HG02885 (cell line): ENCODE results near the gene FOXN3.
"Not testable (repeated sequence)": the region's sequence is repeated elsewhere in the genome, so short reads cannot be mapped to it uniquely, and the experiment has no call there.

Source experiments
- ATAC-seq: cut with Tn5 transposase; IDR thresholded peaks from one replicate; pipeline ENCODE4 v1.9.1; 2021; ENCODE audit warnings: mild to moderate bottlenecking; ENCODE audit not compliant: unreplicated experiment, poor library complexity

Gene FOXN3

DNA sequence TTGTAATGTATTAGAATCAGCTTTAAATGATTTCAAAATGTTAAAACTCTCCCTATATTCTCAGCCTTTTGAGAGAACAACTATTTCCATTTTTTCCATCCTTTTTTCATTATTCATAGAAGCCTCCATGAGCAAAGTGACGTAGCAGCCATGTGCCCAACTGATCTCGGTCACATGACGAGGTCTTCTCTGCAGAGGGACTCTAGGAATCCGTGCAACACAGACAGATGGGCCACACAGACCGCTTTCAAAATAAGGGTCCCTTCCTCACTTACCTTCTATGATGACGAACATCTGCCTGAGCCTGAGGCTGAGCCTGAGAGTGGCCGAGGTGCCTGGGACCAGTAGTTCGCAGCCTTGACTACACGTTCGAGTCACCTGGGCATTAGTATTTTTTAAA is 293.8 kb downstream of the FOXN3 start:
- no peak for ATAC-seq

- ATAC-seq, result no peak
These were observed 294.9 kb downstream of the FOXN3 start for GRCh38 chr14:89121968-89122620.

- no peak for ATAC-seq
These were observed 300.0 kb downstream of the FOXN3 start for GRCh38 chr14:89117012-89117411.

DNA sequence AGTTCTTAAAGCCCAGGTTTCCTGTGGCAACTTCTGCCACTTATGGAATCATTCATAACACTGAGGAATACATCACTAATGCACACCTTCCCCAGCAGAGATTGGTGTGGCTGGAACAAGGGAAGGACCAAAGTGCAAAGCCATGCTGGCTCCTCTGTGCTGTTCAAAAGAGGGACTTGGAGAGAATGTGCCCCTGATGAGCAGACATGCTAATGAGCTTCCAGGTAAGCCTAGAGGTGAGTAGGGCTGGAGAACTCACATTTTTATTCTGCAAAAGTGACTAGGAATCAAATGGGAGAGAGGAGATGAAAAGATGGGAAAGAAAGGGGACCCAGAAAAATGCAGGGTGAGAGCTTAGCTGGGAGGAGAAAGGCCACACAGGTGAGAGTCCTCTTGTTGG is 302.9 kb downstream of the FOXN3 start:
- no peak for ATAC-seq

DNA sequence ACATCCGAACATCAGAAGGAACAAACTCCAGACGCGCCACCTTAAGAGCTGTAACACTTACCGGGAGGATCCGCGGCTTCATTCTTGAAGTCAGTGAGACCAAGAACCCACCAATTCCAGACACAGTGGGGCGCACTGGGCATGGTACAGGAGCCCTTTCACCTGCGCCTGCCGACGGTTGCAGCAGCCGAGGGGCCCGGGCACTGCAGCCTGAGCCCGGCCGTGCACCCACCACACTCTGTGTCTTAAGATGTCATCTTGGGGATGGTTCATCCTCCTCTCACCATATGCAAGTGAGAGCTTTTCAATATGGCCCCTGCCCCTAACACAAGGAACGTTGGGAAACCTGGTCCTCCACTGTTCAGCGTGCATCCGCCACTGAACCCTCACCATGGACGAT is 304.3 kb downstream of the FOXN3 start:
- no peak for ATAC-seq

DNA sequence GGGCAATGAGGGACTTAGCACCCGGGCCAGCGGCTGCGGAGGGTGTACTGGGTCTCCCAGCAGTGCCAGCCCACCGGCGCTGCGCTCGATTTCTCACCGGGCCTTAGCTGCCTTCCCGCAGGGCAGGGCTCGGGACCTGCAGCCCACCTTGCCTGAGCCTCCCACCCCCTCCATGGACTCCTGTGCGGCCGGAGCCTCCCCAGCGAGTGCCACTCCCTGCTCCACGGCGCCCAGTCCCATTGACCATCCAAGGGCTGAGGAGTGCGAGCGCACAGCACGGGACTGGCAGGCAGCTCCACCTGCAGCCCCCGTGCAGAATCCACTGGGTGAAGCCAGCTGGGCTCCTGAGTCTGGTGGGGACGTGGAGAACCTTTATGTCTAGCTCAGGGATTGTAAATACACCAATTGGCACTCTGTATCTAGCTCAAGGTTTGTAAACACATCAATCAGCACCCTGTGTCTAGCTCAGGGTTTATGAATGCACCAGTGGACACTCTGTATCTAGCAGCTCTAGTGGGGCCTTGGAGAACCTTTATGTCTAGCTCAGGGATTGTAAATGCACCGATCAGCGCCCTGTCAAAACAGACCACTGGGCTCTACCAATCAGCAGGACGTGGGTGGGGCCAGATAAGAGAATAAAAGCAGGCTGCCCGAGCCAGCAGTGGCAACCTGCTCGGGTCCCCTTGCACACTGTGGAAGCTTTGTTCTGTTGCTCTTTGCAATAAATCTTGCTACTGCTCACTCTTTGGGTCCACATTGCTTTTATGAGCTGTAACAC is 305.1 kb downstream of the FOXN3 start:
- ATAC-seq, result not testable (repeated sequence)

- ATAC-seq, result not testable (repeated sequence)
These were observed 305.8 kb downstream of the FOXN3 start for GRCh38 chr14:89111232-89111631.

- no peak for ATAC-seq
These were observed 306.9 kb downstream of the FOXN3 start for GRCh38 chr14:89110110-89110509.

GRCh38 chr14:89108608-89109007 is 308.4 kb downstream of the FOXN3 start:
- no peak for ATAC-seq

DNA sequence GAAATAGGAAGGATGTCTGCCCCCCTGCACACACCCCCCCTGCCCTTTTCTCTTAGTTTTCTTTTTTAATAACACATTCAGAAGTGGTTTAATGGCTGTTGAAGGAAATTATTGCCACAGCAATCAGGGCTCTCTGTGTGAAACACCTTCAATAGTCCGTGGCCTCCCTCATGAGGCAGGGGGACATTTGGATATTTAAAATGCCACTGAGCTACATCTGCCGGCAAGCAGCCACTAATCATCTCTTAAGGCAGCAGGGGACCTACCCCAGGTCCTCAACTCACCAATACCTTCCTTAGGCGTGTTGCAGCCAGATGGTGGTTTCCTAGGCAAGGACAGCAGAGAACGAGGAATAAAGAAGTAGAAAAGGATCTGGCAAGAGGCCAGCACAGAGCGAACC is 309.4 kb downstream of the FOXN3 start:
- no peak for ATAC-seq
